Adrenal gland (tissue), 12 donors: Measurements from ENCODE around the gene MSI1. TPM values are rescaled to one million over a fixed set of nuclear protein-coding genes. Genes with fewer than 3 reads are reported as not detected.

Experiments used
- DNase-seq, 7 donors: peaks; one replicate each; pipeline ENCODE4 v3.0.0-alpha.2; 2019 to 2020
- H3K27ac ChIP-seq, 5 donors: fragments of 200-600 bp; sonication (generic) in 4 of 5; 1 replicate in 3 of 5; 2 replicates in 2 of 5; pipeline versions ENCODE4 v1.5.1 to v1.8.0; 2016 to 2020; ENCODE audit warnings: mild to moderate bottlenecking in 1 of 5
- H3K27me3 ChIP-seq: fragments of 200-600 bp; 2 replicates; pipeline ENCODE4 v1.8.0; 2021
- H3K36me3 ChIP-seq, 2 donors: fragments of 200-600 bp; replicated peaks in 1 of 2; 1 replicate in 1 of 2; 2 replicates in 1 of 2; pipeline versions ENCODE4 v1.5.1 to v1.8.0; 2018 to 2022
- H3K4me1 ChIP-seq, 2 donors: fragments of 200-600 bp; replicated peaks in 1 of 2; 1 replicate in 1 of 2; 2 replicates in 1 of 2; pipeline versions ENCODE4 v1.5.1 to v1.8.0; 2018 to 2021
- H3K4me3 ChIP-seq, 4 donors: fragments of 200-600 bp; sonication (generic) in 3 of 4; one replicate each; pipeline ENCODE4 v1.5.1; 2016 to 2018
- H3K9me3 ChIP-seq, 3 donors: fragments of 200-600 bp; sonication (generic) in 1 of 3; replicated peaks in 1 of 3; 1 replicate in 2 of 3; 2 replicates in 1 of 3; pipeline versions ENCODE4 v1.5.1 to v1.8.0; 2016 to 2021
- CTCF ChIP-seq, 6 experiments: fragments of 450-650 bp in 4 of 6; fragments of 200-600 bp in 2 of 6; sonication (generic) in 1 of 6; IDR thresholded peaks; 1 replicate in 5 of 6; 2 replicates in 1 of 6; pipeline versions ENCODE4 v1.5.1 to v1.8.0; 2016 to 2021; ENCODE audit warnings: antibody characterized with exemption in 6 of 6, mild to moderate bottlenecking in 2 of 6, moderate library complexity in 1 of 6
- POLR2A ChIP-seq, 2 donors: fragments of 450-650 bp; IDR thresholded peaks; one replicate each; pipeline ENCODE4 v1.6.1; 2017; ENCODE audit warnings: antibody characterized with exemption in 2 of 2, mild to moderate bottlenecking in 2 of 2, moderate library complexity in 1 of 2
- WGBS, 4 donors: extraction: QIAGEN DNeasy Blood & Tissue Kit in 2 of 4; methylation state at CpG; one replicate each; pipeline versions ENCODE4 v1.1.5 to v1.1.7; 2013 to 2017; 5-methylcytosine and 5-hydroxymethylcytosine counted together
- intact Hi-C, 2 donors: fragments of 100-400 bp; cut with DNase I; formaldehyde crosslinking; loops; one replicate each; pipeline versions ENCODE4 v1.14.1 to v1.15.0; 2022 to 2023
- polyA plus RNA-seq, 3 donors: library from polyadenylated mRNA; stranded (reverse); fragments of 200-250 nt in 2 of 3; fragments of 350-450 nt in 1 of 3; fragmentation: Illumina TruSeq in 1 of 3; extraction: RNeasy Lipid Tissue Mini Kit (QIAGEN cat#74804) in 1 of 3; gene quantifications; one replicate each; pipeline ENCODE4 v1.2.3, GENCODE V29; 2013 to 2014
- total RNA-seq, 9 donors: library from RNA; depleted of rRNA in 4 of 9; stranded (reverse); fragments of >200 nt in 4 of 9; fragments of 120-200 nt in 1 of 9; fragmentation: NEBNext Ultra II Directional in 1 of 9; extraction: Animal tissue kit (Norgen Biotek cat#: 25700) in 1 of 9; gene quantifications; one replicate each; pipeline versions ENCODE4 v1.1.0 to v1.2.4, GENCODE V29; 2013 to 2023
- donor health status: healthy with polysubstance abuse.
- donor health status: Bipolar disorder and iron deficiency.
- donor health status: DM: yes; HTN: yes; CAD: no.
- donor health status: DM: no; HTN: no; CAD: no.
- donor health status: DM: no; HTN: no; CAD: no.
- donor health status: DM: yes; HTN: yes; CAD: no.

The MSI1 gene
- total and polyA plus RNA-seq, 12 donors, result 0.87 to 24.2 (median 6.7) TPM

GRCh38 chr12:120343692-120344091 lies 25.3 kb downstream of the MSI1 start:
- 89 to 93% (median 91%) methylated on average over 8 of the region's 8 CpGs for WGBS, 4 donors
- intact Hi-C loops, result no loop called here
- no peaks in the 10 kb centered on the region for H3K4me1 ChIP-seq
- no peak overlapping the region for H3K4me3 ChIP-seq
- no peaks in the 10 kb centered on the region for H3K27me3 ChIP-seq
- H3K27ac ChIP-seq, result no peak overlapping the region
- TF ChIP-seq CTCF (IDR thresholded peaks at IDR 0.05), result no peak
- no peak for TF ChIP-seq POLR2A (IDR thresholded peaks at IDR 0.05)
- no peaks in the 10 kb centered on the region for H3K9me3 ChIP-seq
- no peaks in the 10 kb centered on the region for H3K36me3 ChIP-seq
- no peak for DNase-seq

GRCh38 chr12:120343039-120343537 lies 25.9 kb downstream of the MSI1 start:
- no peak overlapping the region for H3K4me3 ChIP-seq
- intact Hi-C loops, result no loop called here
- no peaks in the 10 kb centered on the region for H3K27me3 ChIP-seq
- TF ChIP-seq POLR2A (IDR thresholded peaks at IDR 0.05), result no peak
- no peak for TF ChIP-seq CTCF (IDR thresholded peaks at IDR 0.05)
- H3K9me3 ChIP-seq, result no peaks in the 10 kb centered on the region
- no peak overlapping the region for H3K27ac ChIP-seq
- 72 to 79% (median 77%) methylated on average over 9 to 10 of the region's 10 CpGs for WGBS, 4 donors
- no peaks in the 10 kb centered on the region for H3K4me1 ChIP-seq
- H3K36me3 ChIP-seq, result no peaks in the 10 kb centered on the region
- DNase-seq, result no peak

GRCh38 chr12:120342175-120343038 lies 26.6 kb downstream of the MSI1 start:
- no peak for TF ChIP-seq CTCF (IDR thresholded peaks at IDR 0.05)
- TF ChIP-seq POLR2A (IDR thresholded peaks at IDR 0.05), result no peak
- Histone ChIP-seq H3K36me3 (no peaks in the 10 kb centered on the region), H3K9me3 (no peaks in the 10 kb centered on the region), H3K27me3 (no peaks in the 10 kb centered on the region), H3K27ac (no peak overlapping the region), H3K4me3 (no peak overlapping the region), H3K4me1 (no peaks in the 10 kb centered on the region)
- no peak for DNase-seq
- 56 to 77% (median 68%) methylated on average over 18 to 30 of the region's 30 CpGs for WGBS, 4 donors
- intact Hi-C loops, result no loop called here

GRCh38 chr12:120339256-120339655 lies 29.7 kb downstream of the MSI1 start:
- intact Hi-C loops, result no loop called here
- TF ChIP-seq CTCF (IDR thresholded peaks at IDR 0.05), result no peak
- TF ChIP-seq POLR2A (IDR thresholded peaks at IDR 0.05), result no peak
- Histone ChIP-seq H3K9me3 (no peaks in the 10 kb centered on the region), H3K4me3 (no peak overlapping the region), H3K27ac (no peak overlapping the region), H3K27me3 (no peaks in the 10 kb centered on the region), H3K4me1 (no peaks in the 10 kb centered on the region), H3K36me3 (no peaks in the 10 kb centered on the region)
- DNase-seq, result no peak
- 85 to 97% (median 92%) methylated on average over 4 of the region's 4 CpGs for WGBS, 4 donors
